Esophagus muscularis mucosa (tissue), 4 donors: Measurements from ENCODE around the gene UBE2O. TPM values are rescaled to one million over a fixed set of nuclear protein-coding genes. Genes with fewer than 3 reads are reported as not detected.

Experiments used
- DNase-seq: peaks from one replicate; pipeline ENCODE4 v3.0.0-alpha.2; 2017; ENCODE audit errors: extremely low spot score
- H3K27ac ChIP-seq, 4 donors: fragments of 200-600 bp; sonication (generic); replicated peaks in 1 of 4; 1 replicate in 3 of 4; 2 replicates in 1 of 4; pipeline ENCODE4 v1.5.1; 2016 to 2019; ENCODE audit warnings: mild to moderate bottlenecking in 1 of 4
- H3K27me3 ChIP-seq, 4 donors: fragments of 200-600 bp; sonication (generic); one replicate each; pipeline versions ENCODE4 v1.5.1 to v1.6.0; 2016 to 2019
- H3K36me3 ChIP-seq, 4 donors: fragments of 200-600 bp; sonication (generic); one replicate each; pipeline ENCODE4 v1.5.1; 2016 to 2019
- H3K4me1 ChIP-seq, 4 donors: fragments of 200-600 bp; sonication (generic); one replicate each; pipeline ENCODE4 v1.5.1; 2016 to 2019
- H3K4me3 ChIP-seq, 4 donors: fragments of 200-600 bp; sonication (generic); 1 replicate in 2 of 4; 2 replicates in 2 of 4; pipeline ENCODE4 v1.5.1; 2016 to 2019; ENCODE audit warnings: mild to moderate bottlenecking in 4 of 4, moderate library complexity in 1 of 4
- H3K9me3 ChIP-seq, 4 donors: fragments of 200-600 bp; sonication (generic); 1 replicate in 3 of 4; 2 replicates in 1 of 4; pipeline ENCODE4 v1.5.1; 2016 to 2019
- CTCF ChIP-seq, 3 experiments: fragments of 200-600 bp in 2 of 3; fragments of 450-650 bp in 1 of 3; sonication (generic) in 2 of 3; IDR thresholded peaks; one replicate each; pipeline ENCODE4 v1.5.1; 2017 to 2019; ENCODE audit warnings: antibody characterized with exemption in 3 of 3, mild to moderate bottlenecking in 2 of 3, moderate library complexity in 1 of 3
- EP300 ChIP-seq: sonication (generic); formaldehyde crosslinking; IDR thresholded peaks from one replicate; pipeline ENCODE4 v1.6.1; 2017; ENCODE audit warnings: antibody characterized with exemption
- POLR2A ChIP-seq: fragments of 450-650 bp; IDR thresholded peaks from one replicate; pipeline ENCODE4 v1.6.1; 2017; ENCODE audit warnings: antibody characterized with exemption, moderate library complexity, mild to moderate bottlenecking, low read depth
- POLR2AphosphoS5 ChIP-seq, 2 donors: sonication (generic); formaldehyde crosslinking; IDR thresholded peaks; one replicate each; pipeline ENCODE4 v1.6.1; 2017; ENCODE audit warnings: antibody characterized with exemption in 2 of 2
- WGBS: methylation state at CpG from one replicate; pipeline ENCODE4 v1.1.5; 2018; 5-methylcytosine and 5-hydroxymethylcytosine counted together
- intact Hi-C: fragments of 100-400 bp; cut with DNase I; formaldehyde crosslinking; loops from one replicate; pipeline ENCODE4 v1.15.1; 2023
- total RNA-seq, 4 donors: library from RNA; depleted of rRNA; stranded (reverse); fragments of >200 nt; gene quantifications; one replicate each; pipeline versions ENCODE4 v1.1.0 to v1.2.1, GENCODE V29; 2016

The UBE2O gene
- total RNA-seq, 4 donors from 2014 or later: 14.1 to 21.7 (median 19.0) TPM

- Histone ChIP-seq H3K4me1 (peaks cover 4 to 7% (median 5%) of the 10 kb centered on the region in 4 donors), H3K9me3 (no peaks in the 10 kb centered on the region), H3K27me3 (no peaks in the 10 kb centered on the region), H3K36me3 (no peaks in the 10 kb centered on the region), H3K4me3 (no peak overlapping the region), H3K27ac (no peak overlapping the region)
- DNase-seq: no peak
- TF ChIP-seq POLR2A (no peak), CTCF (IDR thresholded peaks at IDR 0.05) (no peak), POLR2AphosphoS5 (IDR thresholded peaks at IDR 0.05) (no peak), EP300 (no peak)
- 80% methylated on average over 20 of the region's 24 CpGs for WGBS
- intact Hi-C loops: no loop called here
Measured at GRCh38 chr17:76462556-76463290, 9.8 kb upstream of the UBE2O start.

DNA sequence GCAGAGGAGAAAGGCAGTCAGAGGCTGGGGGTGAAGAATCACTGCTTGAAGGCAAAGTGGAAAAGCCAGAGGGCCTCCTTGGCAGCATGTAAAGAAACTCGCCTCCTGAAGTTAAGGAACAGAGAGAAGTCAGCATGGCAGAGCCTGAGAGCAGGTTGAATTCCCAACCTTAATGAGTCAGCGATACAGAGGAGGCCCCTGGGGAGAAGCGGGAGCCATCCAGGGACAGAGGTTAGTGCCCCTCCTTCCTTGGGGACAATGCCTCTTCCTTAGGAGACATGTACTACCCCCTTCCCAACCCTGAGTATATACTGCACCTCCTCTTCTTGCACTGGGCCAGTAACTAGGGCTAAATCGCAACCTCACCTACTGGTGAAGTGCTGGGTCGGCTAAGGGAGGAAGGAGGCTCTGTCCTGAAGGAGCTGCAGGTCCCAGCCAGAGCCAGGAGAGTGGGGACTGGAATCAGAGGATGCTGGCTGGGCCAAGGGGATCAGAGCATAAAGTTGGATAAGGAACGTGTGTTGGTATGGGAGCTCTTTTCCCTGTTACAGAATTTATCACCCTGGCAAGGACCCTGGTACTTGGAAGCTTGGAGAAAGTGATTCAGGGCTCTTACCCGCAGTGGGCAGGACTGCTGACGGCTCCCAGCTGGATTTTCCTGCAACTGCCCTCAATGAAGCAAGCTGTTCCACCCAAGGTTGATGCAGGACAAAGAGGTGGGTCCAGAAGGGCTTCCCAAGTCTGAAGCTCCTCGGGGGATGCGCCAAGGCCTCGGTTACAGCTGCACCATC lies 9.0 kb upstream of the UBE2O start:
- TF ChIP-seq POLR2A (no peak), EP300 (no peak), CTCF (IDR thresholded peaks at IDR 0.05) (no peak), POLR2AphosphoS5 (IDR thresholded peaks at IDR 0.05) (no peak)
- intact Hi-C loops: no loop called here
- Histone ChIP-seq H3K4me3 (no peak overlapping the region), H3K9me3 (no peaks in the 10 kb centered on the region), H3K27ac (no peak overlapping the region), H3K4me1 (peaks cover 4 to 7% (median 5%) of the 10 kb centered on the region in 4 donors), H3K36me3 (no peaks in the 10 kb centered on the region), H3K27me3 (no peaks in the 10 kb centered on the region)
- WGBS: 69% methylated on average over 7 of the region's 11 CpGs
- no peak for DNase-seq

DNA sequence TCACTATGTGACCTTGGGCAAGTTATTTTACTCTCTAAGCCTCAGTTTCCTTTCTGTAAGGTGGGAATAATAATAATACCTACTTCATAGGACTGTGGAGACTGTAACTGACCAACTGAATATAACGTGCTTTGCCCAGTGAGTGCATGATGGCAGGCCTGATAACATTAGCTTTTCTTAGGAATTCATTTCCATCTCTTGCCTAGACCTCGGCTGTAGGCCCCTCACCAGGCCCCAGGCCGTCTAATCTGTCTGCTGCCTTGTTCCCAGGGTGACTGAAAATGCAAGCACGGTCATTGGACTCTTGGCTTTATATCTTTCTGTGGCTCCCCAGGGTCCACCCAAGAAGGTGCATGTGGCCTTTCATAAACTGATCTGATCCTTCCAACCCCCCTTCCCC lies 6.7 kb upstream of the UBE2O start:
- H3K4me3 ChIP-seq: no peak overlapping the region
- DNase-seq: no peak
- H3K27me3 ChIP-seq: no peaks in the 10 kb centered on the region
- no peaks in the 10 kb centered on the region for H3K36me3 ChIP-seq
- H3K27ac ChIP-seq: no peak overlapping the region
- no peaks in the 10 kb centered on the region for H3K9me3 ChIP-seq
- H3K4me1 ChIP-seq: no peaks in the 10 kb centered on the region
- WGBS: 77% methylated on average over 4 of the region's 4 CpGs
- intact Hi-C loops: no loop called here
- TF ChIP-seq CTCF (IDR thresholded peaks at IDR 0.05) (no peak), POLR2A (no peak), POLR2AphosphoS5 (IDR thresholded peaks at IDR 0.05) (no peak), EP300 (no peak)

GRCh38 chr17:76458580-76459490 lies 5.9 kb upstream of the UBE2O start:
- H3K27me3 ChIP-seq: no peaks in the 10 kb centered on the region
- H3K4me3 ChIP-seq: no peak overlapping the region
- H3K9me3 ChIP-seq: no peaks in the 10 kb centered on the region
- intact Hi-C loops: no loop called here
- peak in 1 of 3 experiments; percentile 8 for TF ChIP-seq CTCF (IDR thresholded peaks at IDR 0.05)
- TF ChIP-seq POLR2AphosphoS5 (IDR thresholded peaks at IDR 0.05): no peak
- TF ChIP-seq EP300: no peak
- TF ChIP-seq POLR2A: no peak
- WGBS: 66% methylated on average over 7 of the region's 9 CpGs
- H3K27ac ChIP-seq: no peak overlapping the region
- no peaks in the 10 kb centered on the region for H3K36me3 ChIP-seq
- DNase-seq: no peak
- no peaks in the 10 kb centered on the region for H3K4me1 ChIP-seq
